GM12891 (cell line): Measurements from ENCODE around the gene TTL.

ENCODE experiments used
- POLR2A ChIP-seq: IDR thresholded peaks from 2 replicates; pipeline ENCODE4 v1.6.1; 2011; ENCODE audit warnings: low read depth, low read length, control low read depth
- POLR2AphosphoS5 ChIP-seq: IDR thresholded peaks from 2 replicates; pipeline ENCODE4 v1.6.1; 2011; ENCODE audit warnings: low read depth, low read length, control low read depth
- TAF1 ChIP-seq: IDR thresholded peaks from 2 replicates; pipeline ENCODE4 v1.6.1; 2011; ENCODE audit warnings: low read depth, low read length, control low read depth

DNA sequence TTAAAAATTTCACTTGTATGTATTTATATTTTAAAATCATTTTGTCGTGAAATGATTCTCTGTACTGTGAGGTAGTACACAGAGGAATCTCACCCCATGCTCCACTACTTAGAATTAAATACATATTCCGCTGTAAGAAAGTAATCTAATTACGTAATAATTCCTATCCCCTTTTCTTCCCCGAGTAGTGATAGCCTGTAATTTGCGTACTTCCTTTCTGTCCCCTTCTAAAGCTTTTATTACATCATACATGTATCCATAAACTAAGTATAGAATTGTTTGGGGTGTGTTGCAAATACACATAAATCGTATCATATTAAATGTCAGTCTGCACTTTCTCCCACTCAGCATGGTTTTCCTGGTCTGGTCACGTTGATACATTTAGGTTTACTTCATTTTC, 90.0 kb downstream of the TTL start:
- TF ChIP-seq POLR2A (no peak), TAF1 (no peak), POLR2AphosphoS5 (no peak)
